ENCODE results near the gene GRIN2D.
"Not testable (repeated sequence)": the region's sequence is repeated elsewhere in the genome, so short reads cannot be mapped to it uniquely, and the experiment has no call there.

The GRIN2D gene

GRCh38 chr19:48371771-48372170, 21.7 kb upstream of the GRIN2D start:
- not testable (repeated sequence) for DNase-seq

GRCh38 chr19:48372904-48373303, 20.6 kb upstream of the GRIN2D start:
- no peak for DNase-seq

GRCh38 chr19:48373567-48373966, 19.9 kb upstream of the GRIN2D start:
- DNase-seq = no peak

GRCh38 chr19:48378194-48378570, 15.3 kb upstream of the GRIN2D start:
- no peak for DNase-seq

- DNase-seq = no peak
These were observed 14.4 kb upstream of the GRIN2D start for GRCh38 chr19:48379058-48379457.

GRCh38 chr19:48381178-48381950, 12.1 kb upstream of the GRIN2D start:
- no peak for DNase-seq

- no peak for DNase-seq
These were observed 11.2 kb upstream of the GRIN2D start for GRCh38 chr19:48382286-48382685.

- DNase-seq = no peak
These were observed 7.9 kb upstream of the GRIN2D start for GRCh38 chr19:48385461-48386087.

- no peak for DNase-seq
These were observed 6.5 kb upstream of the GRIN2D start for GRCh38 chr19:48386981-48387380.

GRCh38 chr19:48390188-48391099, 3.0 kb upstream of the GRIN2D start:
- peak; percentile 29 to 46 (median 33) for DNase-seq

- DNase-seq = peak; percentile 41 to 61 (median 54)
These were observed 2.1 kb upstream of the GRIN2D start, which contains the start of gene KDELR1 for GRCh38 chr19:48391100-48392005. TSS of gene KDELR1 (minus strand) at chr19:48391551. CDS start at chr19:48391358, 193 bp downstream.

GRCh38 chr19:48392006-48392344, 1.5 kb upstream of the GRIN2D start:
- DNase-seq = not testable (repeated sequence)

GRCh38 chr19:48392860-48393558, 459 bp upstream of the GRIN2D start:
- no peak for DNase-seq

GRCh38 chr19:48394331-48395169, 1.1 kb downstream of the GRIN2D start:
- DNase-seq = no peak

- no peak for DNase-seq
These were observed 1.6 kb downstream of the GRIN2D start for GRCh38 chr19:48395170-48395455.

- no peak for DNase-seq
These were observed 2.0 kb downstream of the GRIN2D start for GRCh38 chr19:48395499-48395898.

GRCh38 chr19:48396016-48396823, 2.8 kb downstream of the GRIN2D start:
- no peak for DNase-seq

GRCh38 chr19:48396824-48397176, 3.3 kb downstream of the GRIN2D start:
- no peak for DNase-seq

- no peak for DNase-seq
These were observed 4.0 kb downstream of the GRIN2D start for GRCh38 chr19:48397263-48398101.

GRCh38 chr19:48398102-48398374, 4.6 kb downstream of the GRIN2D start:
- DNase-seq = no peak
